Measurements from ENCODE around the gene CCDC33.

The CCDC33 gene

GRCh38 chr15:74276560-74276959, 40.4 kb downstream of the CCDC33 start:
- Histone ChIP-seq H3K4me3 (ENCODE audit: low read length) (no peak overlapping the region), H3K4me1 (ENCODE audit: control insufficient read depth, insufficient read depth, low read length) (no peaks in the 10 kb centered on the region), H3K36me3 (ENCODE audit: control insufficient read depth, insufficient read depth, low read length, severe bottlenecking) (no peaks in the 10 kb centered on the region), H3K9ac (ENCODE audit: low read length) (no peak overlapping the region), H3K27me3 (replicated peaks; ENCODE audit: control insufficient read depth, insufficient read depth, low read length) (peaks cover 74% of the 10 kb centered on the region), H3K9me3 (ENCODE audit: control insufficient read depth, low read length) (no peaks in the 10 kb centered on the region)
- no peak for DNase-seq (ENCODE audit: low read depth)

- Histone ChIP-seq H3K27me3 (replicated peaks; ENCODE audit: control insufficient read depth, insufficient read depth, low read length) (peaks cover 78% of the 10 kb centered on the region), H3K4me3 (ENCODE audit: low read length) (no peak overlapping the region), H3K9ac (ENCODE audit: low read length) (no peak overlapping the region), H3K36me3 (ENCODE audit: control insufficient read depth, insufficient read depth, low read length, severe bottlenecking) (no peaks in the 10 kb centered on the region), H3K9me3 (ENCODE audit: control insufficient read depth, low read length) (no peaks in the 10 kb centered on the region), H3K4me1 (ENCODE audit: control insufficient read depth, insufficient read depth, low read length) (no peaks in the 10 kb centered on the region)
- no peak for DNase-seq (ENCODE audit: low read depth)
Observed at GRCh38 chr15:74277242-74277810, 41.2 kb downstream of the CCDC33 start.

GRCh38 chr15:74278207-74278606, 42.1 kb downstream of the CCDC33 start:
- no peaks in the 10 kb centered on the region for H3K4me1 ChIP-seq (ENCODE audit: control insufficient read depth, insufficient read depth, low read length)
- H3K27me3 ChIP-seq (replicated peaks; ENCODE audit: control insufficient read depth, insufficient read depth, low read length) = peaks cover 81% of the 10 kb centered on the region

GRCh38 chr15:74281147-74282133, 45.3 kb downstream of the CCDC33 start:
- Histone ChIP-seq H3K4me3 (ENCODE audit: low read length) (no peak overlapping the region), H3K27me3 (replicated peaks; ENCODE audit: control insufficient read depth, insufficient read depth, low read length) (peaks cover 86% of the 10 kb centered on the region), H3K4me1 (ENCODE audit: control insufficient read depth, insufficient read depth, low read length) (no peaks in the 10 kb centered on the region), H3K9me3 (ENCODE audit: control insufficient read depth, low read length) (no peaks in the 10 kb centered on the region), H3K36me3 (ENCODE audit: control insufficient read depth, insufficient read depth, low read length, severe bottlenecking) (no peaks in the 10 kb centered on the region), H3K9ac (ENCODE audit: low read length) (no peak overlapping the region)
- no peak for DNase-seq (ENCODE audit: low read depth)

More at GRCh38 chr15:74278207-74278606, 42.1 kb downstream of the CCDC33 start:
- Histone ChIP-seq H3K36me3 (ENCODE audit: control insufficient read depth, insufficient read depth, low read length, severe bottlenecking) (no peaks in the 10 kb centered on the region), H3K9ac (ENCODE audit: low read length) (no peak overlapping the region), H3K9me3 (ENCODE audit: control insufficient read depth, low read length) (no peaks in the 10 kb centered on the region), H3K4me3 (ENCODE audit: low read length) (no peak overlapping the region)
- no peak for DNase-seq (ENCODE audit: low read depth)

- no peak for DNase-seq (ENCODE audit: low read depth)
- no peak overlapping the region for H3K4me3 ChIP-seq (ENCODE audit: low read length)
- H3K36me3 ChIP-seq (ENCODE audit: control insufficient read depth, insufficient read depth, low read length, severe bottlenecking) = no peaks in the 10 kb centered on the region
- H3K27me3 ChIP-seq (replicated peaks; ENCODE audit: control insufficient read depth, insufficient read depth, low read length) = peaks cover 83% of the 10 kb centered on the region
- H3K9ac ChIP-seq (ENCODE audit: low read length) = no peak overlapping the region
- no peaks in the 10 kb centered on the region for H3K9me3 ChIP-seq (ENCODE audit: control insufficient read depth, low read length)
- no peaks in the 10 kb centered on the region for H3K4me1 ChIP-seq (ENCODE audit: control insufficient read depth, insufficient read depth, low read length)
Observed at GRCh38 chr15:74283368-74283767, 47.2 kb downstream of the CCDC33 start.

GRCh38 chr15:74289671-74290070, 53.5 kb downstream of the CCDC33 start:
- Histone ChIP-seq H3K27me3 (replicated peaks; ENCODE audit: control insufficient read depth, insufficient read depth, low read length) (peaks cover 47% of the 10 kb centered on the region), H3K4me1 (ENCODE audit: control insufficient read depth, insufficient read depth, low read length) (no peaks in the 10 kb centered on the region), H3K9ac (ENCODE audit: low read length) (no peak overlapping the region), H3K4me3 (ENCODE audit: low read length) (no peak overlapping the region), H3K36me3 (ENCODE audit: control insufficient read depth, insufficient read depth, low read length, severe bottlenecking) (no peaks in the 10 kb centered on the region), H3K9me3 (ENCODE audit: control insufficient read depth, low read length) (no peaks in the 10 kb centered on the region)
- no peak for DNase-seq (ENCODE audit: low read depth)

- H3K9me3 ChIP-seq (ENCODE audit: control insufficient read depth, low read length) = no peaks in the 10 kb centered on the region
- H3K36me3 ChIP-seq (ENCODE audit: control insufficient read depth, insufficient read depth, low read length, severe bottlenecking) = no peaks in the 10 kb centered on the region
- H3K27me3 ChIP-seq (replicated peaks; ENCODE audit: control insufficient read depth, insufficient read depth, low read length) = peaks cover 52% of the 10 kb centered on the region
Observed at GRCh38 chr15:74290645-74291044, 54.5 kb downstream of the CCDC33 start.

GRCh38 chr15:74291101-74292071, 55.3 kb downstream of the CCDC33 start:
- DNase-seq (ENCODE audit: low read depth) = peak; percentile 89
- Histone ChIP-seq H3K27me3 (replicated peaks; ENCODE audit: control insufficient read depth, insufficient read depth, low read length) (peaks cover 52% of the 10 kb centered on the region), H3K36me3 (ENCODE audit: control insufficient read depth, insufficient read depth, low read length, severe bottlenecking) (no peaks in the 10 kb centered on the region), H3K9me3 (ENCODE audit: control insufficient read depth, low read length) (no peaks in the 10 kb centered on the region), H3K9ac (ENCODE audit: low read length) (no peak overlapping the region), H3K4me3 (ENCODE audit: low read length) (no peak overlapping the region), H3K4me1 (ENCODE audit: control insufficient read depth, insufficient read depth, low read length) (no peaks in the 10 kb centered on the region)

More at GRCh38 chr15:74290645-74291044, 54.5 kb downstream of the CCDC33 start:
- no peak for DNase-seq (ENCODE audit: low read depth)
- Histone ChIP-seq H3K9ac (ENCODE audit: low read length) (no peak overlapping the region), H3K4me3 (ENCODE audit: low read length) (no peak overlapping the region), H3K4me1 (ENCODE audit: control insufficient read depth, insufficient read depth, low read length) (no peaks in the 10 kb centered on the region)

GRCh38 chr15:74293021-74293810, 57.1 kb downstream of the CCDC33 start:
- Histone ChIP-seq H3K4me3 (ENCODE audit: low read length) (no peak overlapping the region), H3K27me3 (replicated peaks; ENCODE audit: control insufficient read depth, insufficient read depth, low read length) (peaks cover 53% of the 10 kb centered on the region), H3K9me3 (ENCODE audit: control insufficient read depth, low read length) (no peaks in the 10 kb centered on the region), H3K36me3 (ENCODE audit: control insufficient read depth, insufficient read depth, low read length, severe bottlenecking) (no peaks in the 10 kb centered on the region), H3K9ac (ENCODE audit: low read length) (no peak overlapping the region), H3K4me1 (ENCODE audit: control insufficient read depth, insufficient read depth, low read length) (no peaks in the 10 kb centered on the region)
- no peak for DNase-seq (ENCODE audit: low read depth)

GRCh38 chr15:74294010-74294409, 57.9 kb downstream of the CCDC33 start:
- DNase-seq (ENCODE audit: low read depth) = no peak
- Histone ChIP-seq H3K9me3 (ENCODE audit: control insufficient read depth, low read length) (no peaks in the 10 kb centered on the region), H3K9ac (ENCODE audit: low read length) (no peak overlapping the region), H3K4me1 (ENCODE audit: control insufficient read depth, insufficient read depth, low read length) (no peaks in the 10 kb centered on the region), H3K36me3 (ENCODE audit: control insufficient read depth, insufficient read depth, low read length, severe bottlenecking) (no peaks in the 10 kb centered on the region), H3K27me3 (replicated peaks; ENCODE audit: control insufficient read depth, insufficient read depth, low read length) (peaks cover 47% of the 10 kb centered on the region), H3K4me3 (ENCODE audit: low read length) (no peak overlapping the region)

All from adipocyte (in vitro differentiated cells).